Ecto neural progenitor cell (in vitro differentiated cells): ENCODE data around the gene MGAT3.
A peak's percentile ranks its signal among the peaks of the same experiment; 100 is the strongest.
"Not testable (repeated sequence)": the region's sequence is repeated elsewhere in the genome, so short reads cannot be mapped to it uniquely, and the experiment has no call there.

Experiments used
- DNase-seq: peaks from one replicate; pipeline ENCODE4 v3.0.0-alpha.2; 2018; ENCODE audit warnings: low spot score

The MGAT3 gene

DNA sequence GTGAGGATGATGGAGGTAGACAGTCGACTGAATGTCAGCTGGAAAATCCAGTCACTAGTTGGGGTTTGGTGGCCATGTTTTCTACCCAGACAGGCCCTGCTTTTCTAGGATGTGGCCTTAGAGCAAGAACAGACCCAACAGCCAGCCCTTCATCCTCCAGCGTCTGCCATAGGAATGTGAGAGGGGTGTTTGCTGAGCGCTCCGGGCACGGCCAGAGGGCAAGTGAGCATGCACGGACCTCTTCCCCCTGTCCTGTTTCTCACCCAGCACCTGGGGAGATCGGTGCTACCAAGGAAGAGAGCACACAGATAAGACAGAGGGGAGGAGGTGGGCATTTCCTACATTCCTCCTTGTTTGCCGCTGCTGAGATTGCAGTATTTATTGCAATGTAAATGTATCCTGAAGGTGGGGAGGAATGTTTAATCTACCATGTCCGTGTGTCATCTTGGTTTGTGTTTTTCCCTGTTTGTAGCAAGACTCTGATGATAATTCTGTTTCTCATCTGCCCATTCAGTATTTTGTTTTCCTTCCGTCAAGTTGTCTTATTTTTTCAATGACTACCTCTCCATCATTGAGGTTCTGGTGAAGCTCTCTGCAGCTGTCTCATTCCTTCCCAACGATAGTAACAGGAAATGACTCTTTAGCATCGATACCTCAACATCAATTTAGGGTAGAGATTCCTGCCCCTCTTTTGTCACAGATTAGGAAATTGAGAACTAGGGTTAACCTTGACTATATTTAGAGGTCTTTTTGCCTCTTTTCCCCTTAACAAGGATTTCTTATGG is 58.6 kb downstream of the MGAT3 start:
- DNase-seq, result no peak

DNA sequence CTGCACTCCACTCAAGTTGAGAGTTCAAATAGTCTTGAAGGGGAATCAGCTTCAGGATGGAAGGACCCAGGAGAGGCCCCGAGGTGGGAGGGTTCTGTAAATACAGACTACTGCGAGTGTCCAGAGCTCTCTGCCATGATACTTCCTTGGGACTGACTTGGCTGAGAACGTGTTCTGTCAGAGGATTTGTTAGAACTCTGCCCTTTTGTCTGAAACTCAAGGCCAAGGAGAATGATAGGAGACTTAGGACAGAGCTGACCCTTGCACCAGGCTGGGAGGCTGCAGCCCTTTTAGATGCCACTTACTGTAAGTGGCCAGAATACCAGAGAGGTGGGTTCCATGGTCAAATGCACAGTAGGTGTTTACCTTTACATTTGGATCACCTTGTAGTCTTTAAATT is 60.7 kb downstream of the MGAT3 start:
- no peak for DNase-seq

DNA sequence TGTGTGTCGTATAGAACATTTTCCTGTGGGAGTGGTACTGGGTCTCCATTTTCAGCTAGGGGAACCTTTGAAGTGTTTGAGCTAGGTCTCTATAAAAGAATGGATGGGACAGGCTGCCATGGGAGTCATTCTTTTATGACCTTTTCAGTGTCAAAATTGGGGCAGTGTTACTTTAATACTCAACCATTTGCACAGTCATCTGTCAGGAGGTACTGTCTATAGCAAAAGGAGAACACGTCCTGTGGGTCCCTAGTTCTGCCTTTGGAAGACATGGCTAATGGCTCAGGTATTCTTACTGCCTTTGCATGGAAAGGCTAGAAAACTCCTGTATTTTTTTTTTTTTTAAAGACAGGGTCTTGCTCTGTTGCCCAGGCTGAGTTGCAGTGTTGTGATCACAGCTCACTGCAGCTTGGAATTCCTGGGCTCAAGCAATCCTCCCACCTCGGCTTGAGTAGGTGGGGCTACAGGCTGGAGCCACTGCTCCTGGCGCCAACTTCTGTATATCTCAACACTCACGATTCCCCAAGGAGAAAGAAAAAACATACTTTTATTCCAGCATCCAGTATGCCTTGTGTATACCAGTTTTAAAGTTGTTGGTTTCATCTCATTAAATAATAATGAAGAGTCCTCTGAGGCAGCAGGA is 61.5 kb downstream of the MGAT3 start:
- DNase-seq, result no peak

DNA sequence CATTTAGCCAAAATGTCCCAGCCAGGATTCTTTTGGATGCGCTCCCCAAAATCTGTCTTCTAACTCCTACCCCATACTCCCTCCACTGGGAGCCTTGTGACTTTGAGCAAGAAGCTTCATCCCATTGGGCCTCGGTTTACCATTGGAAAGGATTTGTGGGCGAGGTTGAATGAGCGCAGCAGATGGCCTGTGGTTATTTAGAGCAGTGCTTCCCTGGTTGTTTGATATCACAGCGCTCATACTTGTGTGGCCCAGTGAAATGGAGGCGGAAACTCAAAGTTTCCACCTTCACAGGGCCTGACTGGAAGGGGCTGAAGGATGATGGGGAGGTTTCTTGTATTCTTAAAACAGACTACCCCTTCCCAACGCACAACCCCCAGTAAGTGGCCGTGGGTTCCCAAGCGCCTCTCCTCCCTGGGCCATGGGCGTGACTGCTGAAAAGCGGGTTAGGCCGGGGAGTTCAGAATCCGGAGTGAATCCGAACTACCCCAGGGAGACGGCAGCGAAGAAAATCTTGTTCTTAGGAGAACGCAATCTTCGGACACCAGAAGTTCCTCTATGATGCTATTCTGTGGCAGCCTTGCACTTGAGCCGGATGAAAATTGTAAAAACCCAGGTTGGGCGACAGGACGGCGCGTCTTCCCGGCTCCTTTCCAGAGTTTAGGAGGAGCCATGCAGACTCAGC is 62.3 kb downstream of the MGAT3 start:
- DNase-seq, result no peak

DNA sequence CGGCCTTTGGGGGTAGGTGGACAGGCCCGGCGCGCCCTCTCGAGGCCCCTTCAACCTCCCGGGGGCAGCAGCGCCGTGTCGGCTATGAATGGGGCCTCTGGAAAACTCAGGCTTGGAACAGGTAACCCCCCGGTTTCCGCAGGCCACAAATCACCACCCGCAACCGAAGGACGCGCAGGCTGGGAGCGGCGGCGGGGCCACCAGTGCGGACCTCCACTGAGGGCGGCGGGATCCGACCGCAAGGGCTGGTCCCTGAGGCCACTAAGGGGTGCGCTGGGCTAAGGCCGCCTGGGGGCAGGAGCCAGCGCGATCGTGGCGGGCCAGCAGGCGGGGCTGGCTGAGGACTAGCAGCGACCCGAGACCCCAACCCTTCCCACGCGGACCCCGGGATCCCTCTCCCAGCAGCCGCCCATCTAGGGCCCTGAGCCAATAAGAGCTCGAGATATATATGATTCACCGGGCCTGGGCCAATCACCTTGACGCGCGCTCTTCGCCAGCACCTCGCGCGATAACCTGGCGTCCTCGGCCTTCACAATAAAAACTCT is 62.9 kb downstream of the MGAT3 start:
- DNase-seq, result peak; percentile 97

DNA sequence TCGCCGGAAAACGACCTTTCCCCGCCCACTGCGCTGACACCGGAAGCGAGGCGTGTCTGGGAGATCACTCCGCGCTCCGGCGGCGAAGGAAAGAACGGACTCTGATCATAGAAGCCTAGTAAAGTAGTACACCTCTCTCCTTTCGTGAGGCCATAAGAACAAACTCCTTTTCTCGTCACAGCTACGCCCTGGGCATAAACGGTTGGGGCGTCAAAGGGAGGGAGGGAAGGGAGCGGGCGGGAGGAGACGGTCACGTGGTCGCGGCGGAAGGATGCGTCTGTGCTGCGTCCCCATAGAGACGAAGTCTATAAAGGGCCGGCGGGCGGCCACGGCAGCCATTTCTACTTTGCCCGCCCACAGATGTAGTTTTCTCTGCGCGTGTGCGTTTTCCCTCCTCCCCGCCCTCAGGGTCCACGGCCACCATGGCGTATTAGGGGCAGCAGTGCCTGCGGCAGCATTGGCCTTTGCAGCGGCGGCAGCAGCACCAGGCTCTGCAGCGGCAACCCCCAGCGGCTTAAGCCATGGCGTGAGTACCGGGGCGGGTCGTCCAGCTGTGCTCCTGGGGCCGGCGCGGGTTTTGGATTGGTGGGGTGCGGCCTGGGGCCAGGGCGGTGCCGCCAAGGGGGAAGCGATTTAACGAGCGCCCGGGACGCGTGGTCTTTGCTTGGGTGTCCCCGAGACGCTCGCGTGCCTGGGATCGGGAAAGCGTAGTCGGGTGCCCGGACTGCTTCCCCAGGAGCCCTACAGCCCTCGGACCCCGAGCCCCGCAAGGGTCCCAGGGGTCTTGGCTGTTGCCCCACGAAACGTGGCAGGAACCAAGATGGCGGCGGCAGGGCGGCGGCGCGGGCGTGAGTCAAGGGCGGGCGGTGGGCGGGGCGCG is 63.7 kb downstream of the MGAT3 start, which contains the start of gene ATF4:
ATF4 (plus strand) TSS at position 337 of the 880 bp plus-strand sequence. CDS start 884 bp downstream, outside the sequence.
- peak; percentile 96 for DNase-seq

DNA sequence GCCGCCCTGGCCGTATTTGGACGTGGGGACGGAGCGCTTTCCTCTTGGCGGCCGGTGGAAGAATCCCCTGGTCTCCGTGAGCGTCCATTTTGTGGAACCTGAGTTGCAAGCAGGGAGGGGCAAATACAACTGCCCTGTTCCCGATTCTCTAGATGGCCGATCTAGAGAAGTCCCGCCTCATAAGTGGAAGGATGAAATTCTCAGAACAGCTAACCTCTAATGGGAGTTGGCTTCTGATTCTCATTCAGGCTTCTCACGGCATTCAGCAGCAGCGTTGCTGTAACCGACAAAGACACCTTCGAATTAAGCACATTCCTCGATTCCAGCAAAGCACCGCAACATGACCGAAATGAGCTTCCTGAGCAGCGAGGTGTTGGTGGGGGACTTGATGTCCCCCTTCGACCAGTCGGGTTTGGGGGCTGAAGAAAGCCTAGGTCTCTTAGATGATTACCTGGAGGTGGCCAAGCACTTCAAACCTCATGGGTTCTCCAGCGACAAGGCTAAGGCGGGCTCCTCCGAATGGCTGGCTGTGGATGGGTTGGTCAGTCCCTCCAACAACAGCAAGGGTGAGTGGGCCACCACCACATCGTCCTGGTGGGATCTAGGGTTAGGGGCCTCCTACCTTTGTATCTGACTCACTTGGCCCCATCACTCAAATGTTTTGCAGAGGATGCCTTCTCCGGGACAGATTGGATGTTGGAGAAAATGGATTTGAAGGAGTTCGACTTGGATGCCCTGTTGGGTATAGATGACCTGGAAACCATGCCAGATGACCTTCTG is 64.5 kb downstream of the MGAT3 start:
- not testable (repeated sequence) for DNase-seq

DNA sequence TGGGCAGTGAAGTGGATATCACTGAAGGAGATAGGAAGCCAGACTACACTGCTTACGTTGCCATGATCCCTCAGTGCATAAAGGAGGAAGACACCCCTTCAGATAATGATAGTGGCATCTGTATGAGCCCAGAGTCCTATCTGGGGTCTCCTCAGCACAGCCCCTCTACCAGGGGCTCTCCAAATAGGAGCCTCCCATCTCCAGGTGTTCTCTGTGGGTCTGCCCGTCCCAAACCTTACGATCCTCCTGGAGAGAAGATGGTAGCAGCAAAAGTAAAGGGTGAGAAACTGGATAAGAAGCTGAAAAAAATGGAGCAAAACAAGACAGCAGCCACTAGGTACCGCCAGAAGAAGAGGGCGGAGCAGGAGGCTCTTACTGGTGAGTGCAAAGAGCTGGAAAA is 65.3 kb downstream of the MGAT3 start:
- not testable (repeated sequence) for DNase-seq

DNA sequence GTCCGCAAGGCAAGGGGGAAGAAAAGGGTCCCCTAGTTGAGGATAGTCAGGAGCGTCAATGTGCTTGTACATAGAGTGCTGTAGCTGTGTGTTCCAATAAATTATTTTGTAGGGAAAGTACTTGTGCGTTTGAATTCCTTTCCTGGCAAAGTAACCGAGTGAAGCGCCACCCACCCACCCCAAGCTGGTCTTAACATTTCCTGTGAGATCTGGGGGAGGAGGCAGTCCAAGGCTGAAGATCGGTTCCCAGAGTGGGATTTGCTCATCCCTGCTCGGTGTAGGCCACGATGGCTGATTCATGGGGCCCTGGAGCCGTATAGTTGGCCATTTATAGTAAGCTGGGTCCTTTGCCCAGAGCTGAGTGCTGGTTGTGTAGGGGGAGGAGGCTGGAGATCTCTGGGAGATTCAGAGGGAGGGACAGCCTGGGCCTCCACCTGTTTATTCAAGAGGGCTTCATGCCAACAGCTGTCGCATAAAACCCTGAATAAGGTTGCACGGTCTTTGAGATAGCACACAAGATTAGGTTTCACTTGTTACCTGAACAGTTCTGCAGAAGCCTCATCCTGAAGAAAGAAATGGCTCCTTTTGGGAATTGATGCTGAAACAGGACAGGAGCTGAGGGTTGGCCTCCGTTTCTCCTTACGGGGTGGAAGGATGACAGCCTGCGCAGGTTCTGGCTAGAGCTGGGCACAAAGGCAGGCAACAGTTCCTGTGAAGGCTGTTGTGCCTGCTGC is 65.9 kb downstream of the MGAT3 start:
- DNase-seq, result no peak

DNA sequence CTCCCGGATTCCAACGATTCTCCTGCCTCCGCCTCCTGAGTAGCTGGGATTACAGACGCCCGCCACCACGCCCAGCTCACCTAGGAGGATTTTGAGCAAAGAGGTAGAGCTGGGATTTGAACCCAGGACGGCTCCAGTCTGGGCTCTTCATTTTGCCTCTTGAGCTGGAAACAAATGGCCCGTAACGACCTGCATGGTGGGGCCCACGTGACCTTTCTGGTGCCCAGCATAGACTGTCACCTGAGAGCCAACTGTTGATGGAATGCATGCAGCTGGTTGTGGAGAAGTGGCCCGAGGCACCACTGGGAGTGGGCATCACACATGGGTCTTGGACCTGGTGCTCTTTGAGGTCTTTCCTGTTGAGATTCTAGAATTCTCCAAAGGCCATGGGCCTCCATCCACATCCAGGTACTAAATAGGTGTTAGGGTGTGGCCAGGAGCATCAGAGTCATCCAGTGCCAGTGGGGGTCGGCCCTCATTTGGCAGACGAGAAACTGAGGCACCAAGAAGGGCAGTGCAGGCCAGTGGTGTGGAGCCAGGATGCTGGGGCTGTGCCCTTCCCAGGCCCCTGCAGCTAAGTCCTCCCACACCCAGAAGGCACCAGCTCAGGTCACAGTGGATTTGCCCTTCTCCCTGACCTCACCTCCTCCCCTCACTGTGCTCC is 67.4 kb downstream of the MGAT3 start:
- DNase-seq, result no peak

DNA sequence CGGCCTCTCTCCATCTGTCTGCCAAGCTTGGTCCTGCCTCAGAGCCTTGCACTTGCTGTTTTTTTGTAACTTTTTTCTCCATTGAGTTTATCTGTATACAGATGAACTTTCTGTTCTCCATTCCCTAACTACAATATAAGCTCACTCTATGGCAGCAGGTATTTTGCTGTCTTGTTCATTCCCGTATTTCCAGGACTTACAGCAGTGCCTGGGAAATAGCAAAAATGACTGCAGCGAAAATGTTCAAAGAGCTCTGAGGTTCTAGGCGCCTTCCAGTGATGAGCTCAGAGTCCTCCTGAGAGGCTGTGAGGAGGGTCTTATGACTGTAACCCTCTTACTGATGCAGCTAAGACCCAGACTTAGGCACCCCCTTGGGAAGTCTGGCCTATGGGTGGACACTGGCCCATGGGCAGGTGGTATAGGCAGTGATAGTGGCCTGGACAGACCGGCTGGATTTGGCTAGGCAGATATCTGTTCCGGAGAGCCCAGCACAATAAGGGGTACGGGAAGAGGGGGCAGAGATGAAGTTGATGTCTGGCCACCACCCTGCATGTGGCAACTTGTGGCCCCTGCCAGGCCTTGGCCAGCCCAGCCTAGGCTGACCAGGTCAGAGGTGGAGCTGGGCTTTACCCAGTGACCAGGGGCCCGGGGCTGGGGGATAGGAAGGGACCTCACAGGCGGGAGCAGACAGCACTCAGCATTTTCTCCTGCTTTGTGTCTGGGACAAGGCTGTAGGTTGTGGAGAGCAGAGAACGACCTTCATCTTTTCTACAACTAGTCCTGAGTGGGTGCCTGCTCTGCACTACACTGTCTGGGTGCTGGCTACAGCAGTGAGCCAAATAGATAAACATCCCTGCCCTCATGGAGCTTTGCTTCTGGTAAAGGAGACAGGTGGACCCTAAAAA is 68.2 kb downstream of the MGAT3 start:
- DNase-seq, result no peak

DNA sequence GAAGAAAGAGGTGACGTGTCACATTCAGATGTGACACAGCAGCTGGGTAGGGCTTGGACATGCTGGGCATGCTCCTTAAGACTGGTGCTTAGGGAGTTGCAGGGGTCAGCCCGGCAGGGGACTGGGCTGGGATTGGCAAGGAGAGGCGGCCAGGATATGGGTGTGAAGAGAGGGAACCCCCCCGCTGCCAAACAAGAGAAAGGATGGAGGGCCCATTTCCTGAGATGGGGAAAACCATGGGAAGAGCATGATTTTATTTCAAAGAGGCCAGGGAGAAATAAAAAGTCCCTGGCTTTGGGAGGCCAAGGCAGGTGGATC is 68.8 kb downstream of the MGAT3 start:
- DNase-seq, result no peak

DNA sequence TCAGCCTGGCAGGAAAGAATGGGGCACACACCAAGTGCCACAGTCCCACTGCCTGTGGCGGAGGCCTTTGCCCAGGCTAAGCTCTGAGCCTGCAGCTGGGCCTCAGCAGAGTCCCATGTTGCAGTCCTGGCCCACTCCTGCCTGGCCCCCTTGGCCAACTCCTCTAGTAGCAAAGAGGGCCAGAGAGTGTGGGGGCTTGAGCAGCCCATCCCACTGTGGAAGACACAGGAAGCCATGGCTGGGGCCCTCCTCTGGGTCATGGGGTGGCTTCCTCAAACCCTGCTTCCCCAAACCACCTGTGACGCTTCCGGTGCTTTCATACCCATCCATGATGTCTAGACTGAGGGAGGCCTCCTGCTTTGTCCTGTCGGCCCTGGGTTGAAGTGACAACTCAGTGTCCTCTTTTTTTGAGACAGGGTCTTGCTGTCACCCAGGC is 69.9 kb downstream of the MGAT3 start:
- DNase-seq, result no peak

DNA sequence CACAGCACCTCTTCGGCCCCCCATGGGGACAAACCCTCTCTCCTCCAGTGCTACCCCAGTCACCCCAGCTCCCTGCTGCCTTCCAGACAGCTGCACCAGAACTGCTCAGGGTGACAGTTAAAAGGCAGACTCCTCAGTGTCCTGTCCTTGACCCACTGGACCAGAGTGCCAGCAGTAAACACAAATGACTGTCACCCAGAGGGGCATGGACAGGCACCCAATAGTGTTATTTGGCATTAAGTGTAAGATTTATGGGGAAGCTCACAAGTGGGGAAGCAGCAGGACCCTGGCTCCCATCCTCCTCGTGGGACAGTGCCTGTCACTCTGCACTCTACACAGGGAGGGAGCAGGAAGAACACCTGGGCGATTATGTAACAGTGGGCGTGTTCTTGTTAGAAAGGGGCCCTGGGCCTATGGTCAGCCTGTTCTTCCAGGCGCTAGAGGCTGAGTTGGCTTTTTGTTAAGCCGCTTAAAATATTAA is 70.7 kb downstream of the MGAT3 start:
- DNase-seq, result no peak

DNA sequence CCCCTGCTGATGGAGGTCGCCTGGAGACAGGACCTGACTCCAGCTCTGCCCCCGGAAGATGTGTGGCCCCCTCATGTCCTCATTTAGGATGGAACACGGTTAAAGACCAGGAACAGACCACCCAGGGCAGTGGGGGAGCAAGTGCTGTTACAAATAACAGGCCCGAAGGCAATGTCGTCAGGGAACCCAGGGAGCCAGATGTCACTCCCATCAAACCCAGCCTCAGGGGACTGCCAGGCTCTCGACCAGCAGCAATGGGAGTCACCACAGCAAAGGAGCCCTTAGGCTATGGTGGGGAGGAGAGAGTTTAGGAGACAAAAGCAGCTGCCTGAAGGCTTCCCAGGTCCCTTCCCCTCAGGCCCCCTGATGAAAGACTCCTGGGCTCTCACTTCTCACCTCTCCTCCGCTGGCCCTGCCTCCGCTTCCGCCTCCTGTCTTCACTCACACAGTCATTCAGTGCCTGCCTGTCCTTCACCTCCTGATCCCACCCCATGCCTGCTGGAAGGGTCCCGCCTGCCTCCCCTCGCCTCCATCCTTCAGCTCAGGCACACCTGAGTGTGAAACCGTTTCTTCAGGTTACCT is 71.4 kb downstream of the MGAT3 start:
- DNase-seq, result peak; percentile 65

DNA sequence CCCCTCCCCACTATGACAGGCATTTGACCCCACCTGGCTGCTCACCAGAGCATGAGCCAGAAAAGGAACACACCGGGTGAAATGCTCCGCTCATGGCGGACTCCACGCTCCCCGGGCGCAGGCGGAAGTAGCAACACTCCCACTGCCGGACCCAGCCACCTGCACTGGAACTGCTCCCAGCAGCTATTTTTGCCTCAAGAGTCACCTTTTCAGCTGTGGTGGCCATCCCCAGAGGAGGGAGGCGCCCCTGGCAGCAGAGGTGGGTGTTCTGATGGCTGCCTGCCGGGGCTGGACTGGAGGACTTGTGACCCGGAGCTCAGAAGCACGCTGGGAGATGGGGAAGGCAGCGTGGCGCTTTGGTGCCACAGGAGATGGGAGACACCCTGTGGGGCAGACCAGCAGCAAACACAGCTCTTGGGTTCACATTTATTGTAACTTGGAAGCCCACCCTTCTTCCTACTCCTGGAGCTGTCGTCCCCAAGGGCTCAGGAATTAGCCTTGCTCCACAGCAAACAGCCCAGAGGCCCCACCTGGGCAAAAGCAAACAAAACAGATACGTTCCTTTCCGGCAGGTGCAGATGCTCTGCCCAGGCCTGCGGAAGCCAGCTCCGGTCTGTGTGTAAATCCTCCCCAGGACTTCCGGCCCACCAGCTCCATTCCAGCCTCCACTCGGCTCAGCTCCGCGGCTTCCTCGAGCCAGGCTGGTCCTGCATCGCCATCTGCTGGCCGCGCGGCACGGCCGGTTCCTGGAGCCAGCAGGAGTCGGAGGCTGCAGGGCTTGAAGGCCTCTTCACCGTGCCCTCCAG is 72.1 kb downstream of the MGAT3 start:
- peak; percentile 94 for DNase-seq

DNA sequence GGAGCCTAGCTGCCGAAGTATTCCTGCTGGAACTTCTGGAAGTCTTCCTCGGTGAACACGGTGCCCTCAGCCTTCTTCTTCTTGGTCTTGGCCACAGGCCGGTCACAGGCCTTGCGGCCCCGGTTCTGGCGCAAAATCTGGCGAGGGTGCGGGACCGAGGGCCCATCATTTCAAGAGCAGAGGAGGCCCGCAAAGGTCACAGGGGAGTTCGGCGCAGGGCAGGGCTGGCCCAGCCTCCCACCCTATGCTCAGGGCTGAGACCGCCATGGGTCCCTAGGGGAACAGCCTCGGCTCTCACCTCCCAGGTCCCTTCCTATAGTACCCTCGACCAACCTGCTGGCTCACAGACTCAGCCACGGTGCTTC is 72.7 kb downstream of the MGAT3 start:
- no peak for DNase-seq
